Endothelial cell of umbilical vein (primary cell): ENCODE results near the gene ECI1. TPM values are rescaled to one million over a fixed set of nuclear protein-coding genes. Genes with fewer than 3 reads are reported as not detected.

ENCODE experiments used
- BruUV-seq: library from RNA; stranded (reverse); fragments of 400-500 nt; replicated peaks from 2 replicates; lab custom pipeline; 2021; lab: Mats Ljungman, UMichigan
- CTCF ChIA-PET: fragments of 300-600, 350-600 bp; sonication (Branson Sonifier 250); formaldehyde crosslinking; loops from one replicate; lab custom pipeline; 2021; ENCODE audit warnings: antibody characterized with exemption, inconsistent platforms; lab: Charles Lee
- POLR2A ChIA-PET: fragments of 300-600, 350-600 bp; sonication (Branson Sonifier 250); formaldehyde crosslinking; loops from one replicate; lab custom pipeline; 2021; ENCODE audit warnings: antibody characterized with exemption, inconsistent platforms; lab: Charles Lee
- DNase-seq: peaks from one replicate; pipeline ENCODE4 v3.0.0-alpha.2; 2011; ENCODE audit warnings: low read depth, low spot score
- FAIRE-seq: peaks from 2 replicates; lab custom pipeline; 2011; peaks lifted over from hg19 to GRCh38; lab: Jason Lieb, UNC
- H2AFZ ChIP-seq: 2 replicates; pipeline ENCODE4 v1.6.0; 2012; ENCODE audit warnings: low read depth, low read length, control low read depth, inconsistent platforms
- H3K27ac ChIP-seq: 2 replicates; pipeline ENCODE4 v1.5.1; 2011; ENCODE audit warnings: low read depth, mild to moderate bottlenecking, control low read depth, low read length, moderate library complexity; ENCODE audit not compliant: insufficient read depth
- H3K27me3 ChIP-seq, 2 experiments: 2 replicates each; pipeline versions ENCODE4 v1.6.0 to v1.6.1; 2011; ENCODE audit warnings: low read length in 2 of 2, mixed read lengths in 1 of 2; ENCODE audit not compliant: control insufficient read depth in 2 of 2, insufficient read depth in 2 of 2
- H3K36me3 ChIP-seq, 2 experiments: 2 replicates in 1 of 2; 3 replicates in 1 of 2; pipeline ENCODE4 v1.5.1; 2011; ENCODE audit warnings: low read length in 2 of 2, mild to moderate bottlenecking in 1 of 2, moderate library complexity in 1 of 2; ENCODE audit not compliant: control insufficient read depth in 2 of 2, insufficient read depth in 2 of 2; ENCODE audit errors: extremely low read depth in 1 of 2
- H3K4me1 ChIP-seq: 3 replicates; pipeline ENCODE4 v1.5.1; 2011; ENCODE audit warnings: mild to moderate bottlenecking, low read length; ENCODE audit not compliant: control insufficient read depth, insufficient read depth; ENCODE audit errors: extremely low read depth
- H3K4me2 ChIP-seq: 2 replicates; pipeline ENCODE4 v1.6.1; 2011; ENCODE audit warnings: low read length, control low read depth, mixed read lengths; ENCODE audit not compliant: insufficient read depth
- H3K4me3 ChIP-seq, 3 experiments: fragments of 200-600 bp in 1 of 3; sonication (generic), shearing (Covaris generic) in 1 of 3; replicated peaks in 1 of 3; 2 replicates each; pipeline ENCODE4 v1.5.1; 2011 to 2016; ENCODE audit warnings: control low read depth in 3 of 3, low read length in 3 of 3, mild to moderate bottlenecking in 2 of 3, inconsistent platforms in 1 of 3, low read depth in 1 of 3, moderate library complexity in 1 of 3; ENCODE audit not compliant: insufficient read depth in 1 of 3
- H3K79me2 ChIP-seq: 2 replicates; pipeline ENCODE4 v1.6.0; 2012; ENCODE audit warnings: low read length, inconsistent platforms; ENCODE audit not compliant: control insufficient read depth, insufficient read depth
- H3K9ac ChIP-seq: replicated peaks from 2 replicates; pipeline ENCODE3; 2011; ENCODE audit warnings: low read length, control low read depth; ENCODE audit not compliant: insufficient read depth; ENCODE audit errors: extremely low read depth
- H3K9me1 ChIP-seq: replicated peaks from 3 replicates; pipeline ENCODE4 v1.6.0; 2011; ENCODE audit warnings: mild to moderate bottlenecking, low read length; ENCODE audit not compliant: control insufficient read depth, insufficient read depth; ENCODE audit errors: extremely low read depth
- H3K9me3 ChIP-seq: replicated peaks from 2 replicates; pipeline ENCODE4 v1.5.1; 2012; ENCODE audit warnings: low read length, inconsistent platforms; ENCODE audit not compliant: control insufficient read depth, insufficient read depth
- H4K20me1 ChIP-seq: replicated peaks from 2 replicates; pipeline ENCODE3; 2011; ENCODE audit warnings: mild to moderate bottlenecking, low read length; ENCODE audit not compliant: control insufficient read depth, insufficient read depth; ENCODE audit errors: extremely low read depth
- CTCF ChIP-seq, 2 donors: IDR thresholded peaks; 1 replicate in 1 of 2; 2 replicates in 1 of 2; pipeline ENCODE4 v1.5.1; 2011; ENCODE audit warnings: low read length in 2 of 2, mild to moderate bottlenecking in 2 of 2, moderate library complexity in 2 of 2, control low read depth in 1 of 2, inconsistent platforms in 1 of 2, low read depth in 1 of 2; ENCODE audit not compliant: insufficient read depth in 1 of 2; ENCODE audit errors: extremely low read depth in 1 of 2
- EZH2 ChIP-seq: IDR thresholded peaks from 2 replicates; pipeline ENCODE4 v1.6.1; 2012; ENCODE audit warnings: borderline replicate concordance, low read depth, mild to moderate bottlenecking, moderate library complexity, low read length, inconsistent platforms; ENCODE audit not compliant: severe bottlenecking
- FOS ChIP-seq: IDR thresholded peaks from 2 replicates; pipeline ENCODE4 v1.6.1; 2011; ENCODE audit warnings: mild to moderate bottlenecking, low read length, moderate library complexity, borderline replicate concordance; ENCODE audit not compliant: insufficient read depth
- GATA2 ChIP-seq: IDR thresholded peaks from 2 replicates; pipeline ENCODE4 v1.7.0; 2011; ENCODE audit warnings: low read depth, mild to moderate bottlenecking, moderate library complexity, mixed read lengths, low read length; ENCODE audit not compliant: insufficient read length, insufficient read depth
- JUN ChIP-seq: IDR thresholded peaks from 2 replicates; pipeline ENCODE4 v1.6.1; 2011; ENCODE audit warnings: borderline replicate concordance, low read depth; ENCODE audit not compliant: insufficient read length, insufficient read depth
- MAX ChIP-seq: IDR thresholded peaks from 2 replicates; pipeline ENCODE4 v1.6.1; 2011; ENCODE audit not compliant: insufficient read depth, insufficient read length
- POLR2A ChIP-seq: IDR thresholded peaks from 2 replicates; pipeline ENCODE4 v1.6.1; 2012; ENCODE audit warnings: low read depth, mild to moderate bottlenecking, control low read depth, low read length
- dilution Hi-C: fragments of 300-500 bp; cut with MboI; formaldehyde crosslinking; loops from one replicate; pipeline ENCODE4 v1.15.0; 2019; ENCODE audit warnings: low sequenced_read_pairs; ENCODE audit not compliant: extremely low pct_ligation_motif_present
- intact Hi-C: fragments of 100-400 bp; cut with micrococcal nuclease; formaldehyde crosslinking; loops from one replicate; pipeline ENCODE4 v1.10.0; 2022
- polyA plus RNA-seq, 4 experiments: library from polyadenylated mRNA; depleted of rRNA in 3 of 4; stranded (reverse) in 3 of 4; unstranded in 1 of 4; fragments of >200 nt; gene quantifications; 2 replicates each; pipeline versions ENCODE4 v1.2.1 to v1.2.3, GENCODE V29; 2011 to 2012; ENCODE audit warnings: missing spikeins in 1 of 4
- total RNA-seq: library from RNA; stranded (reverse); gene quantifications from 2 replicates; pipeline ENCODE4 v1.2.3, GENCODE V29; 2021

The ECI1 gene
- total and polyA plus RNA-seq, 2 donors (not counting 3 experiments of a cell fraction or from before 2014, with no cell fraction given): 43.6 to 48.3 TPM

- H3K79me2 ChIP-seq: peaks cover 36% of the 10 kb centered on the region
- no peaks in the 10 kb centered on the region for H3K9me1 ChIP-seq
- no peak overlapping the region for H3K4me3 ChIP-seq
- POLR2A ChIA-PET: no interaction called here
- peaks cover 7% of the 10 kb centered on the region for H3K4me1 ChIP-seq
- H2AFZ ChIP-seq: no peak overlapping the region
- H3K36me3 ChIP-seq: peaks cover 0 to 14% of the 10 kb centered on the region in 2 experiments
- intact Hi-C loops (no loop called here), dilution Hi-C loops (no loop called here)
- CTCF ChIA-PET: interaction anchor here (1.0 to 2.5 kb wide), 2 partner anchors 25 to 43 kb away, joined by 3 to 7 read pairs; partner anchors contain the start of gene ECI1
- no peak for FAIRE-seq
- no TSS peak for BruUV-seq
- no peak overlapping the region for H3K9ac ChIP-seq
- H3K4me2 ChIP-seq: no peak overlapping the region
- H4K20me1 ChIP-seq: no peaks in the 10 kb centered on the region
- no peak overlapping the region for H3K27ac ChIP-seq
- DNase-seq: no peak
- no peak for TF ChIP-seq FOS
- TF ChIP-seq GATA2: no peak
- no peak for TF ChIP-seq JUN
- TF ChIP-seq EZH2: no peak
- TF ChIP-seq MAX: no peak
- TF ChIP-seq POLR2A: no peak
- no peak for TF ChIP-seq CTCF (IDR thresholded peaks at IDR 0.05; ENCODE audit: extremely low read depth in 1 of 2, insufficient read depth in 1 of 2, low read depth in 1 of 2, low read length in 2 of 2)
- H3K27me3 ChIP-seq: no peaks in the 10 kb centered on the region
- H3K9me3 ChIP-seq: no peaks in the 10 kb centered on the region
These were observed 25.1 kb downstream of the ECI1 start for GRCh38 chr16:2226245-2226793.
